HG03354 (cell line): ENCODE measurements around the gene CFAP100.

Experiments
- ATAC-seq: cut with Tn5 transposase; IDR thresholded peaks from one replicate; pipeline ENCODE4 v1.9.1; 2021; ENCODE audit warnings: mild to moderate bottlenecking; ENCODE audit not compliant: unreplicated experiment, poor library complexity, severe bottlenecking

The CFAP100 gene

GRCh38 chr3:126394179-126394976 lies at the start of gene CFAP100:
Gene CFAP100, plus strand, starts transcription at chr3:126394909. Its CDS starts 1,092 bp downstream, at chr3:126396001.
- ATAC-seq: no peak

DNA sequence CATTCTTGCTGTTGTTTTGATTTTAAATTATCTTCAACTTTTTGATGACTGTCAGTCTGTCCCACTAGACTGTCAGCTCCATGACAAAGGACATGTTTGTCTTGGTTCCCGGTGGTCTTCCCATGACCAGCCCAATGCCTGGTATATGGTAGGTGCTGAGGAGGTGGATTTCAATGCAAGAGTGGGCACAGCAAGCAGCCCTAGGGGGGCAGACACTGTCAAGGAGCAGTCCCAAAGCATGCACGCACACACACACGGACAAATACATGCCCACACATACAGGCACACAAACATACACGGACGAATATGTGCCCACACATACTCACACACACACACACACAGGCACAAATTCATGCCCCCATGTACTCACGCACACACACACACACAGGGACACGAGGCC lies 49.5 kb upstream of the CFAP100 start:
- no peak for ATAC-seq

GRCh38 chr3:126345641-126346460 lies 48.9 kb upstream of the CFAP100 start:
- ATAC-seq: no peak

GRCh38 chr3:126346466-126346865 lies 48.2 kb upstream of the CFAP100 start:
- no peak for ATAC-seq

DNA sequence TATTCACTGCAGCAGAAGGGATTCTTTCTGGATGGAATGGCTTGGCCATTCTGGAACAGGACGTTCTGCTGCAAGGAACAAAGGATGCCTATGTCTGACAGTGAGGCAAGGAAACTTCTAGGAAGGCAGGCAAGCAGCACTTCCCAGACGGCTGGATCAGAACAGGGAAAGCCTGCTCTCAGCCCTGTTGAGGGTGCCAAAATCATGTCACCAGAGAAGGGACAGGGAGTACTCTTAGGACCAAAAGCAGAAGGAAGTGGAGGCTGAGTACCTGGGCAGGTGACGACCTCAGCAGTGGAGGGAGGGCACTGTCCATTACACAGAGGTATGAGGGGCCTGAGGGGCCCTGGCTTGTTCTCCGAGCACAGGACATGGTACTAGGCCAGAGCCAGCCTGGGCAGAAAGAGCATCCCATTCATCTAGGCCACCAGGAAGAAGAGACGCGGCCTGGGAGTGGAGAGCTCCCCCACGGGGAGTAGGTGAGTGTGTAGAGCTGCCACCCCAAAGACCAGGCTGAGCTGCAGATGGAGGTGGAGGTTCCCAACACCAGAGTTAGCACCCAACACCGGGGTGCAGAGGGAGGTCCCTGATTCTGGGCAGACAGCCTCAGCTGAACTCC lies 47.1 kb upstream of the CFAP100 start:
- no peak for ATAC-seq

GRCh38 chr3:126348308-126348920 lies 46.3 kb upstream of the CFAP100 start:
- ATAC-seq: no peak

- no peak for ATAC-seq
Observed at GRCh38 chr3:126349071-126349470, 45.6 kb upstream of the CFAP100 start.

GRCh38 chr3:126349611-126350501 lies 44.9 kb upstream of the CFAP100 start:
- no peak for ATAC-seq

DNA sequence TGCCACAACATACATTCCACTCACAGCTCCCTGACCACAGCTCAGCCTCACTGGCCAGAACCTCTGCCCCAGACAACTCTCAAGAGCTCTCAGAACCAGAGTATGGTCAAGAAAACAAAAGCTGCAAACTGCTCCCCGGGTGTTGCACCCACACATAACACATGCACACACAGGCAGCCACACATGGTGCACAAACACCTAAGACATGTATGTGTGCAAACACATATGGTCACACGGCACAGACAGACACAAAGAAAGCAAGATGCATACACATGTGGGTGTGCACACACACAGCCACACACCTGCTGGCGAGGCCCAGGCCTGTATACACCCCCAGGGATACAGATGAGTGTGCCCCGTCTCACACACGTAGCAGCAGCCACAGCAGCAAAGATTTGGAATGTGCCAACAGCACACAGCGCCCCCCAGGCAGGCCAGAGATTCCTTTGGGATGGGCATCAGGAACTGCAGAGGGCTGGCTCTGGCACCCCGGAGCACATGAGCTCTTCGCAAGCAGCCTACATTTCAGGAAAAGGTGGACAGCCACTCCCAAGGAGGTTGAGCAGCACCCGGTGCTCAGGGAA lies 44.1 kb upstream of the CFAP100 start:
- no peak for ATAC-seq

- ATAC-seq: no peak
Observed at GRCh38 chr3:126351086-126351770, 43.5 kb upstream of the CFAP100 start.

DNA sequence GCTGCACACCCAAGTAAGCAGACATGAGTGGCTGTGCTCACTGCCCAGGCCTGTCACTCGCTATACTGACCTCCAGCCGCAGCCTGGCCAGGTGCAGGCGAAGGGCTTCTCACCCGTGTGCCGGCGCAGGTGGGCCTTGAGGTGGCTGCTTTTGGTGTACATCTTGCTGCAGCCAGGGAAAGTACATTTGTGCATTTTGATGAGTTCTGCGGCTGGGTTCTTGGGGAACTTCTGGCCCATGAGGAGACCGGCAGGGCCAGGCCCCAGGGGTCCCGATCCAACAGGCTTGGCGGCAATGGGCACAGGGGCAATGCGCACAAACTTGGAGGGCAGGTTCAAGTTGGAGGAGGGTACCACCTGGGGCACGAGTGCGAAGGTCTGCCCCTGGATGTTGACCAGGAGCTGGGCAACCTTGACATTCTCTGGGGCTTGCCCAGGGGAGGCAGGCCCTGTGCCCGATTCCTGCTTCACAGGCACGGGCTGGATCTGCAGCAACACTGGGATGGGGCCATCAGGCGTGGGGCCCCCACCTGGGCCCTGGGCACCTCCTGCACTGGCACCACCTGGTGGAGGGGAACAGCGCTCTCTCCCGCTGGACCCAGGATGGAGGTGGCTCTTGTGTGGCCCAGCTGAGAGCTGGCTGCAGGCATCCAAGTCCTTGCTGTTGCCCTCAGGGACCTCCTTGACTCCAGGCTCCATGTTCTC lies 42.8 kb upstream of the CFAP100 start:
- ATAC-seq: no peak

GRCh38 chr3:126352476-126353454 lies 41.9 kb upstream of the CFAP100 start:
- no peak for ATAC-seq

DNA sequence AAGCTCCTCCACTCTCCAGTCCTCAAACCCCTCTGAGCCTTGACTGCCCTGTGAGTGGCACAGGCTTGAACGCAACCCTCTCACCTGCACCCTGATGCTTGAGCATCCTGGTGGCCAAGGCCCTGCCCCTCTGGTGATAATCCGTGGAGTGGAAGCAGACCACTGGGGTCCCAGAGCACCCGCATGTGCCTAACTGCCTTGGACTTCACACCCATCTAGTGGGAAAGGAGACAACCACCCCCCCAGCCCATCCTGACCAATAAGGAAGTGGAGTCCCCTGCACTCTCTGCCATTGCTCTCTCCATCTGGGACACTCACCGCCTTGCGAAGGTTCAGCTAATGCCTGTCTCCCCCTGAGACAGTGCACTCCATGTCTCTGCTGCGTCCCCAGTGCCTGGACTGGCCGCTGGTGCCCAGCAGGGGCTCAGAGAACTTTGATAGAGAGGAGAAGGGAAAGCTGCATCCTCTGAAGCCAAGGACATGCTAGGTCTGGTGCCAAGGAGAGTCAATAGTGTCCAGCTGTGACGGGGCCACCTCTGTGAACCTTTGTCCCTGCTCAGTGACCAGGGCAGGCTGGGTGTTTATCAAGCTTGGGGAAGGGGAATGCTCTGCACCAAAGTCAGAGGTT lies 40.9 kb upstream of the CFAP100 start:
- ATAC-seq: no peak

DNA sequence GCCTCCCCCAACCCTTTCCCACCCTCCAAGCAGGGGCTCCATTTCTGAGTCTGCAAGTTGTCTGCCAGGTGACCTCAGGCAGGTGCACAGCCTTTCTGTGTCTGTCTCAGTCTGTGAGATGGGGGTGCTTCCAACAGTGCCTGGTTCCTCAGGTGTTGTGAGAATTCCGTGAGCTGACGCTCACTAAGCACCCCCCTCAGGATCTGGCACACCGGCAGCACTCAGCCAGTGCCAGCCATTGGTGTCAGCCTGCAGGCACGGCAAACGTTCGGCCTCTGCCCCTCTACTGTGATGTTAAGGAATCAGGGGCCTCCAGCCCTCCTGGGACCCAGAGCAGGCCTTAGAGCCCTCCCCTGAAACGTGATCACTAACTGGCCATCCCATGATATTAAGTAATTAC lies 39.9 kb upstream of the CFAP100 start:
- no peak for ATAC-seq

DNA sequence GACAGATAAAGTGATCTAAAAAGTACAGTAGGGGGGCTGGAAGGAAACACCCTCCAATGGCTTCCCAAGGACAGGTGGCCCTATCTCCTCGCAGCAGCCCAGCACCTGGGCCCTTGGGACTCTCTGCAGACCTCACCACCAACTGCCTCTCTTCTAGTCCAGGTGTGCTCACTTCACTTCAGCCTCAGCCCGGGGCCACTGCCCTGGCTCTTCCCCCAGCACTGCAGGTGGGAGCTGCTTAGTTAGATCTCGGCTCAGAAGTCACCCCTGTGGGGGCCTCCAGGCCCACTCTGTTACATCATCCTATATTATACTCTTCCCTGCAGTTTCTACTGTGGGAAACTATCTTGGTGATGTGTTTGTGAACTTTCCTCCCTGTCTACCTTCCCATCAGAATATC lies 39.5 kb upstream of the CFAP100 start:
- ATAC-seq: no peak

GRCh38 chr3:126355777-126356372 lies 38.8 kb upstream of the CFAP100 start:
- no peak for ATAC-seq
